ENCODE results near the gene ANAPC2.
A peak's percentile ranks its signal among the peaks of the same experiment; 100 is the strongest.

The ANAPC2 gene

GRCh38 chr9:137160716-137161557 lies 27.4 kb downstream of the ANAPC2 start:
- H3K27ac ChIP-seq (ENCODE audit: insufficient read depth in 1 of 2, low read depth in 1 of 2, low read length in 2 of 2, poor library complexity in 1 of 2, severe bottlenecking in 2 of 2): no peak overlapping the region
- no peaks in the 10 kb centered on the region for H3K36me3 ChIP-seq (ENCODE audit: control insufficient read depth in 4 of 4, insufficient read depth in 4 of 4, low read length in 3 of 4)
- H3K4me1 ChIP-seq (ENCODE audit: control extremely low read depth in 1 of 4, control insufficient read depth in 4 of 4, insufficient read depth in 4 of 4, low read length in 3 of 4): peaks cover 0 to 49% (median 29%) of the 10 kb centered on the region in 4 experiments
- DNase-seq: peak in 1 of 3 donors; percentile 33
- 32% methylated on average over 43 of the region's 56 CpGs for WGBS (ENCODE audit: insufficient coverage)
- H3K27me3 ChIP-seq (replicated peaks in 2 of 5; ENCODE audit: control insufficient read depth in 4 of 5, insufficient read depth in 5 of 5, low read length in 4 of 5): peaks cover 0 to 96% (median 23%) of the 10 kb centered on the region in 5 experiments
- ChIA-PET POLR2A (no interaction called here), CTCF (no interaction called here)
- H3K9me3 ChIP-seq (ENCODE audit: control extremely low read depth in 1 of 5, control insufficient read depth in 4 of 5, insufficient read depth in 2 of 5, low read depth in 1 of 5, low read length in 4 of 5): no peaks in the 10 kb centered on the region
- H3K4me3 ChIP-seq (ENCODE audit: control insufficient read depth in 1 of 7, extremely low read depth in 1 of 7, insufficient read depth in 4 of 7, low read depth in 2 of 7, low read length in 6 of 7): no peak overlapping the region

GRCh38 chr9:137160054-137160425 lies 28.3 kb downstream of the ANAPC2 start:
- 76% methylated on average over 17 of the region's 17 CpGs for WGBS (ENCODE audit: insufficient coverage)
- Histone ChIP-seq H3K36me3 (ENCODE audit: control insufficient read depth in 4 of 4, insufficient read depth in 4 of 4, low read length in 3 of 4) (no peaks in the 10 kb centered on the region), H3K4me1 (ENCODE audit: control extremely low read depth in 1 of 4, control insufficient read depth in 4 of 4, insufficient read depth in 4 of 4, low read length in 3 of 4) (peaks cover 0 to 49% (median 29%) of the 10 kb centered on the region in 4 experiments), H3K9me3 (ENCODE audit: control extremely low read depth in 1 of 5, control insufficient read depth in 4 of 5, insufficient read depth in 2 of 5, low read depth in 1 of 5, low read length in 4 of 5) (no peaks in the 10 kb centered on the region), H3K4me3 (ENCODE audit: control insufficient read depth in 1 of 7, extremely low read depth in 1 of 7, insufficient read depth in 4 of 7, low read depth in 2 of 7, low read length in 6 of 7) (no peak overlapping the region), H3K27ac (ENCODE audit: insufficient read depth in 1 of 2, low read depth in 1 of 2, low read length in 2 of 2, poor library complexity in 1 of 2, severe bottlenecking in 2 of 2) (no peak overlapping the region), H3K27me3 (replicated peaks in 2 of 5; ENCODE audit: control insufficient read depth in 4 of 5, insufficient read depth in 5 of 5, low read length in 4 of 5) (peaks cover 0 to 96% (median 28%) of the 10 kb centered on the region in 5 experiments)
- DNase-seq: no peak
- ChIA-PET POLR2A (no interaction called here), CTCF (no interaction called here)

- no peak overlapping the region for H3K27ac ChIP-seq (ENCODE audit: insufficient read depth in 1 of 2, low read depth in 1 of 2, low read length in 2 of 2, poor library complexity in 1 of 2, severe bottlenecking in 2 of 2)
- no peak for DNase-seq
- H3K36me3 ChIP-seq (ENCODE audit: control insufficient read depth in 4 of 4, insufficient read depth in 4 of 4, low read length in 3 of 4): no peaks in the 10 kb centered on the region
- WGBS (ENCODE audit: insufficient coverage): 48% methylated on average over 8 of the region's 14 CpGs
- POLR2A ChIA-PET: no interaction called here
- CTCF ChIA-PET: interaction anchor here (1.2 to 1.5 kb wide), 2 partner anchors 13 to 28 kb away, joined by 3 read pairs; partner anchors contain the start of gene TMEM210
- no peaks in the 10 kb centered on the region for H3K9me3 ChIP-seq (ENCODE audit: control extremely low read depth in 1 of 5, control insufficient read depth in 4 of 5, insufficient read depth in 2 of 5, low read depth in 1 of 5, low read length in 4 of 5)
- H3K4me1 ChIP-seq (ENCODE audit: control extremely low read depth in 1 of 4, control insufficient read depth in 4 of 4, insufficient read depth in 4 of 4, low read length in 3 of 4): peaks cover 0 to 49% (median 29%) of the 10 kb centered on the region in 4 experiments
- H3K4me3 ChIP-seq (ENCODE audit: control insufficient read depth in 1 of 7, extremely low read depth in 1 of 7, insufficient read depth in 4 of 7, low read depth in 2 of 7, low read length in 6 of 7): no peak overlapping the region
- peaks cover 0 to 95% (median 29%) of the 10 kb centered on the region in 5 experiments for H3K27me3 ChIP-seq (replicated peaks in 2 of 5; ENCODE audit: control insufficient read depth in 4 of 5, insufficient read depth in 5 of 5, low read length in 4 of 5)
Observed at GRCh38 chr9:137159105-137160053, 29.0 kb downstream of the ANAPC2 start.

- ChIA-PET CTCF (interaction anchor here (1.2 to 1.5 kb wide), 2 partner anchors 14 to 28 kb away, joined by 3 read pairs; partner anchors contain the start of gene TMEM210), POLR2A (no interaction called here)
- peaks cover 0 to 87% (median 27%) of the 10 kb centered on the region in 5 experiments for H3K27me3 ChIP-seq (replicated peaks in 2 of 5; ENCODE audit: control insufficient read depth in 4 of 5, insufficient read depth in 5 of 5, low read length in 4 of 5)
- H3K9me3 ChIP-seq (ENCODE audit: control extremely low read depth in 1 of 5, control insufficient read depth in 4 of 5, insufficient read depth in 2 of 5, low read depth in 1 of 5, low read length in 4 of 5): no peaks in the 10 kb centered on the region
- WGBS (ENCODE audit: insufficient coverage): no CpG with 5 or more reads among the region's 4 CpGs
- H3K4me1 ChIP-seq (ENCODE audit: control extremely low read depth in 1 of 4, control insufficient read depth in 4 of 4, insufficient read depth in 4 of 4, low read length in 3 of 4): peaks cover 0 to 49% (median 29%) of the 10 kb centered on the region in 4 experiments
- no peak for DNase-seq
- no peak overlapping the region for H3K27ac ChIP-seq (ENCODE audit: insufficient read depth in 1 of 2, low read depth in 1 of 2, low read length in 2 of 2, poor library complexity in 1 of 2, severe bottlenecking in 2 of 2)
- peak overlapping the region in 1 of 7 experiments; percentile 2 for H3K4me3 ChIP-seq (ENCODE audit: control insufficient read depth in 1 of 7, extremely low read depth in 1 of 7, insufficient read depth in 4 of 7, low read depth in 2 of 7, low read length in 6 of 7)
- no peaks in the 10 kb centered on the region for H3K36me3 ChIP-seq (ENCODE audit: control insufficient read depth in 4 of 4, insufficient read depth in 4 of 4, low read length in 3 of 4)
Observed at GRCh38 chr9:137158625-137159024, 29.7 kb downstream of the ANAPC2 start.

DNA sequence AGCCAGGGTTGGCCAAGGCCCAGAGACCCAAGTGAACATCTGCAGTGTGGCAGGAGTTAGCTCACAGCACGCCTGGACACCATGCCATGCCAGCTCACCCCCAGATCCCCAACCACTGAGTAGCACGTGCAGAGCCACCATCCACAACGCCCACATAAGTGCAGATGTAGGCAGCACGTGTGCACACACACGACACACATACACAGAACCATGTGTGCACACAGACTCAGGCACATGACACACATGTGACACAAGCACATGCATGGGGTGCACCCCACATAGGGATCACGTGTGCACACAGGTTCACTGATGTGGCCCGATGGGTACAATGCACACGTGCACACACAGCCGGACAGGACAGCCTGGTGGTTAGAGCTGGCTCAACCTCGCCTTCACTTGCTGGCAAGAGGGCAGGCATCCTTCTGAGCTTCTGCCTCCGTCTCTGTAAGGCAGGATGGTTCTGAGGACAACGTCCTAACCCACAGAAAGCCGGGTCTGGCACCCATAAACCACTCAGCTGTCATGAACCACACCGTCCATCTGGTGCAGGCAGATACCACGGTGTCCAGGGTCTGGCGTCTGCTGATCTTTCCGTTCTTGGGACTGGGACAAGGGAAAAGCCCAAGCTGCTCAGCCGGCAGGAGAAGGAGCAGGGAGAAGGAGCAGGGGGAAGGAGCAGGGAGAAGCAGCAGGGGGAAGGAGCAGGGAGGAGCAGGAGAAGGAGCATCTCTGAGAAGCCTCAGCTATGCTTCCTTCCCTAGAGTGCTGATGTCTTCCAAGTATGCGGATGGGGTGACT lies 30.5 kb downstream of the ANAPC2 start:
- Histone ChIP-seq H3K27me3 (replicated peaks in 2 of 5; ENCODE audit: control insufficient read depth in 4 of 5, insufficient read depth in 5 of 5, low read length in 4 of 5) (peaks cover 0 to 79% (median 24%) of the 10 kb centered on the region in 5 experiments), H3K36me3 (ENCODE audit: control insufficient read depth in 4 of 4, insufficient read depth in 4 of 4, low read length in 3 of 4) (no peaks in the 10 kb centered on the region), H3K9me3 (ENCODE audit: control extremely low read depth in 1 of 5, control insufficient read depth in 4 of 5, insufficient read depth in 2 of 5, low read depth in 1 of 5, low read length in 4 of 5) (no peaks in the 10 kb centered on the region), H3K4me3 (ENCODE audit: control insufficient read depth in 1 of 7, extremely low read depth in 1 of 7, insufficient read depth in 4 of 7, low read depth in 2 of 7, low read length in 6 of 7) (no peak overlapping the region), H3K27ac (ENCODE audit: insufficient read depth in 1 of 2, low read depth in 1 of 2, low read length in 2 of 2, poor library complexity in 1 of 2, severe bottlenecking in 2 of 2) (no peak overlapping the region), H3K4me1 (ENCODE audit: control extremely low read depth in 1 of 4, control insufficient read depth in 4 of 4, insufficient read depth in 4 of 4, low read length in 3 of 4) (peaks cover 0 to 41% (median 23%) of the 10 kb centered on the region in 4 experiments)
- POLR2A ChIA-PET: interaction anchor here (0.6 kb wide), 2 partner anchors 88 to 99 kb away, joined by 3 to 4 read pairs; partner anchors contain the start of gene SAPCD2
- CTCF ChIA-PET: interaction anchor here (1.0 to 1.5 kb wide), 4 partner anchors 8 to 79 kb away, joined by 3 read pairs; no protein-coding TSS in a partner anchor
- DNase-seq: no peak
- 73% methylated on average over 16 of the region's 19 CpGs for WGBS (ENCODE audit: insufficient coverage)

- H3K4me1 ChIP-seq (ENCODE audit: control extremely low read depth in 1 of 4, control insufficient read depth in 4 of 4, insufficient read depth in 4 of 4, low read length in 3 of 4): peaks cover 0 to 31% (median 18%) of the 10 kb centered on the region in 4 experiments
- no peak overlapping the region for H3K27ac ChIP-seq (ENCODE audit: insufficient read depth in 1 of 2, low read depth in 1 of 2, low read length in 2 of 2, poor library complexity in 1 of 2, severe bottlenecking in 2 of 2)
- POLR2A ChIA-PET: interaction anchor here (0.6 kb wide), 1 partner anchor 98 kb away, joined by 4 read pairs; no protein-coding TSS in a partner anchor
- peaks cover 0 to 69% (median 24%) of the 10 kb centered on the region in 5 experiments for H3K27me3 ChIP-seq (replicated peaks in 2 of 5; ENCODE audit: control insufficient read depth in 4 of 5, insufficient read depth in 5 of 5, low read length in 4 of 5)
- no peaks in the 10 kb centered on the region for H3K36me3 ChIP-seq (ENCODE audit: control insufficient read depth in 4 of 4, insufficient read depth in 4 of 4, low read length in 3 of 4)
- DNase-seq: peak; percentile 58 to 75 (median 71)
- WGBS (ENCODE audit: insufficient coverage): 3% methylated on average over 53 of the region's 65 CpGs
- H3K4me3 ChIP-seq (ENCODE audit: control insufficient read depth in 1 of 7, extremely low read depth in 1 of 7, insufficient read depth in 4 of 7, low read depth in 2 of 7, low read length in 6 of 7): peak overlapping the region in 3 of 7 experiments; percentile 4 to 63 (median 46)
- no peaks in the 10 kb centered on the region for H3K9me3 ChIP-seq (ENCODE audit: control extremely low read depth in 1 of 5, control insufficient read depth in 4 of 5, insufficient read depth in 2 of 5, low read depth in 1 of 5, low read length in 4 of 5)
- CTCF ChIA-PET: interaction anchor here (1.1 to 1.4 kb wide), 2 partner anchors 9 to 71 kb away, joined by 3 read pairs; partner anchors contain the start of gene RNF224
Observed at GRCh38 chr9:137156567-137157375, 31.6 kb downstream of the ANAPC2 start.

Data from common myeloid progenitor, CD34-positive (primary cell).